Gastrocnemius medialis (tissue), 4 donors: ENCODE measurements around the gene TRIM41.

ENCODE experiments used
- POLR2A ChIP-seq, 2 donors: fragments of 450-650 bp; IDR thresholded peaks; one replicate each; pipeline ENCODE4 v1.6.1; 2017; ENCODE audit warnings: antibody characterized with exemption in 2 of 2, mild to moderate bottlenecking in 2 of 2, moderate library complexity in 2 of 2
- TF ChIP-seq, protein P1 (sequence below), 5 experiments: fragments of 450-650 bp in 3 of 5; fragments of 200-600 bp in 2 of 5; sonication (generic) in 2 of 5; IDR thresholded peaks in 4 of 5; conservative IDR thresholded peaks in 1 of 5; 1 replicate in 4 of 5; 2 replicates in 1 of 5; pipeline ENCODE4 v1.5.1; 2016 to 2019; ENCODE audit warnings: antibody characterized with exemption in 5 of 5, mild to moderate bottlenecking in 3 of 5, moderate library complexity in 3 of 5

DNA sequence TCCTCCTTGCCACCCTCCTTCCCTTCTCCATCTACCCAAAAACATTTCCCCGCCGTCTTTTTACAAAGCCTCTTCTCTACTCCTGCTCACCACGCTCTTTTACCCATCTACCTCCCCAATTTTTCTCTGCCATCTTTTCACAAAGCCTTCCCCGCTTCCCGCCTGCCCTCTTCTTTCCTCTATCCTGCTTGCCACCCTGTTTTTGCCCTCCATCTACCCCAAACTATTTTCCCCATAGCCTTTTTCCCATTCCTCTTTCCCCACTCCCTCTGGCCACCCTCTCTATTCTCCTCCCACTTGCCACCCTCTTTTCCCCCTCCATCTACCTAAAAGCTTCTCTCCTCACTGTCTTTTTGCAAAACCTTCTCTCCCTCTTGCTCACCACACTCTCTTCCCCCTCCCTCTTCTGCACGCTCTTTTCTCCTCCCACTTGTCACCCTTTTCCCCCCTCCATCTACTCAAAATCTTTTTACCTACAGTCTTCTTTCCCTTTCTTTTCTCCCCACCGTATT is 57.2 kb downstream of the TRIM41 start:
- TF ChIP-seq, protein P1, sequence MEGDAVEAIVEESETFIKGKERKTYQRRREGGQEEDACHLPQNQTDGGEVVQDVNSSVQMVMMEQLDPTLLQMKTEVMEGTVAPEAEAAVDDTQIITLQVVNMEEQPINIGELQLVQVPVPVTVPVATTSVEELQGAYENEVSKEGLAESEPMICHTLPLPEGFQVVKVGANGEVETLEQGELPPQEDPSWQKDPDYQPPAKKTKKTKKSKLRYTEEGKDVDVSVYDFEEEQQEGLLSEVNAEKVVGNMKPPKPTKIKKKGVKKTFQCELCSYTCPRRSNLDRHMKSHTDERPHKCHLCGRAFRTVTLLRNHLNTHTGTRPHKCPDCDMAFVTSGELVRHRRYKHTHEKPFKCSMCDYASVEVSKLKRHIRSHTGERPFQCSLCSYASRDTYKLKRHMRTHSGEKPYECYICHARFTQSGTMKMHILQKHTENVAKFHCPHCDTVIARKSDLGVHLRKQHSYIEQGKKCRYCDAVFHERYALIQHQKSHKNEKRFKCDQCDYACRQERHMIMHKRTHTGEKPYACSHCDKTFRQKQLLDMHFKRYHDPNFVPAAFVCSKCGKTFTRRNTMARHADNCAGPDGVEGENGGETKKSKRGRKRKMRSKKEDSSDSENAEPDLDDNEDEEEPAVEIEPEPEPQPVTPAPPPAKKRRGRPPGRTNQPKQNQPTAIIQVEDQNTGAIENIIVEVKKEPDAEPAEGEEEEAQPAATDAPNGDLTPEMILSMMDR (IDR thresholded peaks at IDR 0.05 in 4 of 5, conservative IDR thresholded peaks at IDR 0.05 in 1 of 5), result no peak
- TF ChIP-seq POLR2A (IDR thresholded peaks at IDR 0.05), result no peak
